Common myeloid progenitor, CD34-positive (primary cell): ENCODE results near the gene TAS1R2.
"Not testable (repeated sequence)": the region's sequence is repeated elsewhere in the genome, so short reads cannot be mapped to it uniquely, and the experiment has no call there.

Experiments used
- CTCF ChIA-PET: fragments of 350-600 bp; sonication (Branson Sonifier 250); formaldehyde crosslinking; loops from one replicate; lab custom pipeline; 2021; ENCODE audit warnings: antibody characterized with exemption; lab: Charles Lee
- POLR2A ChIA-PET: fragments of 350-600 bp; sonication (Branson Sonifier 250); formaldehyde crosslinking; loops from one replicate; lab custom pipeline; 2021; ENCODE audit warnings: antibody characterized with exemption; lab: Charles Lee
- DNase-seq, 3 donors: peaks; one replicate each; pipeline versions ENCODE4 v3.0.0 to v3.0.0-alpha.2; 2013
- H3K27ac ChIP-seq, 2 experiments: 1 replicate in 1 of 2; 2 replicates in 1 of 2; pipeline ENCODE4 v1.7.0; 2013; ENCODE audit warnings: inconsistent platforms in 2 of 2, low read length in 2 of 2, mild to moderate bottlenecking in 2 of 2, low read depth in 1 of 2, moderate library complexity in 1 of 2; ENCODE audit not compliant: severe bottlenecking in 2 of 2, insufficient read depth in 1 of 2, poor library complexity in 1 of 2
- H3K27me3 ChIP-seq, 5 experiments: replicated peaks in 2 of 5; 1 replicate in 3 of 5; 2 replicates in 2 of 5; pipeline versions ENCODE4 v1.6.1 to v1.7.0; 2013; ENCODE audit warnings: low read length in 4 of 5, mild to moderate bottlenecking in 2 of 5, moderate library complexity in 2 of 5, inconsistent platforms in 1 of 5; ENCODE audit not compliant: insufficient read depth in 5 of 5, control insufficient read depth in 4 of 5
- H3K36me3 ChIP-seq, 4 experiments: 1 replicate in 2 of 4; 2 replicates in 2 of 4; pipeline versions ENCODE4 v1.6.1 to v1.7.0; 2013; ENCODE audit warnings: low read length in 3 of 4, control low read depth in 1 of 4, mild to moderate bottlenecking in 1 of 4; ENCODE audit not compliant: control insufficient read depth in 4 of 4, insufficient read depth in 4 of 4
- H3K4me1 ChIP-seq, 4 experiments: 1 replicate in 3 of 4; 2 replicates in 1 of 4; pipeline versions ENCODE4 v1.6.1 to v1.7.1; 2013; ENCODE audit warnings: low read length in 3 of 4, mild to moderate bottlenecking in 3 of 4, control low read depth in 1 of 4, inconsistent platforms in 1 of 4, moderate library complexity in 1 of 4; ENCODE audit not compliant: control insufficient read depth in 4 of 4, insufficient read depth in 4 of 4; ENCODE audit errors: control extremely low read depth in 1 of 4
- H3K4me3 ChIP-seq, 7 experiments: 1 replicate in 4 of 7; 2 replicates in 3 of 7; pipeline versions ENCODE4 v1.5.1 to v1.7.0; 2013; ENCODE audit warnings: mild to moderate bottlenecking in 7 of 7, low read length in 6 of 7, moderate library complexity in 6 of 7, inconsistent platforms in 2 of 7, low read depth in 2 of 7, control low read depth in 1 of 7; ENCODE audit not compliant: insufficient read depth in 4 of 7, control insufficient read depth in 1 of 7; ENCODE audit errors: extremely low read depth in 1 of 7
- H3K9me3 ChIP-seq, 5 experiments: 1 replicate in 4 of 5; 2 replicates in 1 of 5; pipeline versions ENCODE4 v1.6.1 to v1.7.1; 2013; ENCODE audit warnings: low read length in 4 of 5, mild to moderate bottlenecking in 2 of 5, inconsistent platforms in 1 of 5, low read depth in 1 of 5, moderate library complexity in 1 of 5; ENCODE audit not compliant: control insufficient read depth in 4 of 5, insufficient read depth in 2 of 5; ENCODE audit errors: control extremely low read depth in 1 of 5
- WGBS: methylation state at CpG from one replicate; pipeline ENCODE4 v1.1.5; 2013; ENCODE audit not compliant: insufficient coverage; 5-methylcytosine and 5-hydroxymethylcytosine counted together

The TAS1R2 gene

GRCh38 chr1:18893120-18893519, 33.7 kb upstream of the TAS1R2 start:
- Histone ChIP-seq H3K36me3 (peaks cover 0 to 5% (median 3%) of the 10 kb centered on the region in 4 experiments), H3K9me3 (no peaks in the 10 kb centered on the region), H3K27me3 (no peaks in the 10 kb centered on the region), H3K4me3 (no peak overlapping the region), H3K4me1 (no peaks in the 10 kb centered on the region), H3K27ac (no peak overlapping the region)
- WGBS = 97% methylated on average over 7 of the region's 7 CpGs
- ChIA-PET POLR2A (interaction anchor here (0.9 kb wide), 1 partner anchor 419 kb away, joined by 3 read pairs; the partner anchor contains the start of gene SLC66A1), CTCF (interaction anchor here (0.9 to 1.8 kb wide), 8 partner anchors 9 to 80 kb away, joined by 3 to 10 read pairs (median 4); partner anchors contain the start of gene ALDH4A1)
- no peak for DNase-seq

- 97% methylated on average over 7 of the region's 7 CpGs for WGBS
- H3K4me1 ChIP-seq, H3K36me3 ChIP-seq, H3K4me3 ChIP-seq, POLR2A ChIA-PET, H3K27ac ChIP-seq, DNase-seq, H3K27me3 ChIP-seq, H3K9me3 ChIP-seq: not testable (repeated sequence)
- CTCF ChIA-PET = interaction anchor here (1.1 kb wide), 1 partner anchor 82 kb away, joined by 3 read pairs; no protein-coding TSS in a partner anchor
Measured at GRCh38 chr1:18891858-18892257, 32.4 kb upstream of the TAS1R2 start.

GRCh38 chr1:18891426-18891780, 31.9 kb upstream of the TAS1R2 start:
- WGBS = 75% methylated on average over 7 of the region's 7 CpGs
- Histone ChIP-seq H3K9me3 (no peaks in the 10 kb centered on the region), H3K27me3 (no peaks in the 10 kb centered on the region), H3K36me3 (peaks cover 0 to 10% (median 0%) of the 10 kb centered on the region in 4 experiments), H3K4me3 (no peak overlapping the region), H3K4me1 (no peaks in the 10 kb centered on the region), H3K27ac (no peak overlapping the region)
- POLR2A ChIA-PET = interaction anchor here (0.6 kb wide), 1 partner anchor 204 kb away, joined by 3 read pairs; no protein-coding TSS in a partner anchor
- no peak for DNase-seq
- CTCF ChIA-PET = interaction anchor here (1.1 to 1.3 kb wide), 2 partner anchors 75 to 82 kb away, joined by 3 read pairs; no protein-coding TSS in a partner anchor

GRCh38 chr1:18890706-18891425, 31.4 kb upstream of the TAS1R2 start:
- 91% methylated on average over 6 of the region's 6 CpGs for WGBS
- CTCF ChIA-PET = interaction anchor here (1.1 to 1.3 kb wide), 3 partner anchors 22 to 83 kb away, joined by 3 to 4 read pairs (median 3); no protein-coding TSS in a partner anchor

GRCh38 chr1:18886003-18886335, 26.5 kb upstream of the TAS1R2 start:
- H3K4me1 ChIP-seq = no peaks in the 10 kb centered on the region
- H3K36me3 ChIP-seq = peaks cover 0 to 21% (median 10%) of the 10 kb centered on the region in 4 experiments
- DNase-seq = no peak
- H3K4me3 ChIP-seq = no peak overlapping the region
- WGBS = 100% methylated on average over 1 of the region's 1 CpG
- no peaks in the 10 kb centered on the region for H3K9me3 ChIP-seq
- CTCF ChIA-PET = interaction anchor here (3.1 to 6.6 kb wide), 5 partner anchors 12 to 86 kb away, joined by 7 to 45 read pairs (median 21); no protein-coding TSS in a partner anchor
- POLR2A ChIA-PET = no interaction called here
- no peaks in the 10 kb centered on the region for H3K27me3 ChIP-seq
- no peak overlapping the region for H3K27ac ChIP-seq

More at GRCh38 chr1:18890706-18891425, 31.4 kb upstream of the TAS1R2 start:
- Histone ChIP-seq H3K27ac (no peak overlapping the region), H3K4me1 (no peaks in the 10 kb centered on the region), H3K27me3 (no peaks in the 10 kb centered on the region), H3K4me3 (no peak overlapping the region), H3K36me3 (peaks cover 0 to 12% (median 0%) of the 10 kb centered on the region in 4 experiments), H3K9me3 (no peaks in the 10 kb centered on the region)
- POLR2A ChIA-PET = interaction anchor here (0.6 kb wide), 1 partner anchor 205 kb away, joined by 3 read pairs; no protein-coding TSS in a partner anchor
- DNase-seq = no peak

- H3K9me3 ChIP-seq = no peaks in the 10 kb centered on the region
- no peaks in the 10 kb centered on the region for H3K4me1 ChIP-seq
- no peak overlapping the region for H3K27ac ChIP-seq
- H3K4me3 ChIP-seq = no peak overlapping the region
- H3K27me3 ChIP-seq = no peaks in the 10 kb centered on the region
- peaks cover 0 to 21% (median 10%) of the 10 kb centered on the region in 4 experiments for H3K36me3 ChIP-seq
- POLR2A ChIA-PET = interaction anchor here (1.3 kb wide), 1 partner anchor 27 kb away, joined by 4 read pairs; no protein-coding TSS in a partner anchor
- no peak for DNase-seq
- CTCF ChIA-PET = interaction anchor here (0.9 to 6.6 kb wide), 14 partner anchors 11 to 288 kb away, joined by 3 to 45 read pairs (median 6); no protein-coding TSS in a partner anchor
- WGBS = 99% methylated on average over 14 of the region's 17 CpGs
Measured at GRCh38 chr1:18885311-18886002, 26.0 kb upstream of the TAS1R2 start.
